HG03025 (cell line): ENCODE data around the gene VPS13C.
"Not testable (repeated sequence)": the region's sequence is repeated elsewhere in the genome, so short reads cannot be mapped to it uniquely, and the experiment has no call there.

Experiments
- ATAC-seq: cut with Tn5 transposase; IDR thresholded peaks from one replicate; pipeline ENCODE4 v1.9.1; 2021; ENCODE audit warnings: mild to moderate bottlenecking, moderate library complexity; ENCODE audit not compliant: unreplicated experiment, low FRiP score

The VPS13C gene

DNA sequence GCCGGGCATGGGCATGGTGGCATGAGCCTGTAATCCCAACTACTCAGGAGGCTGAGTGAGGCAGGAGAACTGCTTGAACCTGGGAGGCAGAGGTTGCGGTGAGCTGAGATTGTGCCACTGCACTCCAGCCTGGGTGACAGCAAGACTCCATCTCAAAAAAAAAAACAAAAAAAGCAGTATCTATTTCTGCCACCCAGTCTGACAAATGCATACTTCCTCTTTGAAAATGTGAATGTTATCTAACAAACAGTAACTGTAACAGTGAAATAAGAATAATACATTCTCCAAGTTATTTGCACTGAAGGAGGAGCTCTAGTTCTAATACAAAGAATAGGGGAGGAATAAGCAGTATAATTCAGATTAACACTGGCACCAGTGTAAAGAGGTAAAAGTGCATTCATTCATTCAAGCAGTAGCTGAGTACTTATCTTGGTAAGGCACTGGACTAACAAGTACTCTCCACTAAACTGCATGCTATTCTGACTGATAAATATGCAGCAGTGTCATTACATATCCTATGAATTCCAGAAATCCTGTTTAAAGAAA lies 12.9 kb downstream of the VPS13C start:
- no peak for ATAC-seq

DNA sequence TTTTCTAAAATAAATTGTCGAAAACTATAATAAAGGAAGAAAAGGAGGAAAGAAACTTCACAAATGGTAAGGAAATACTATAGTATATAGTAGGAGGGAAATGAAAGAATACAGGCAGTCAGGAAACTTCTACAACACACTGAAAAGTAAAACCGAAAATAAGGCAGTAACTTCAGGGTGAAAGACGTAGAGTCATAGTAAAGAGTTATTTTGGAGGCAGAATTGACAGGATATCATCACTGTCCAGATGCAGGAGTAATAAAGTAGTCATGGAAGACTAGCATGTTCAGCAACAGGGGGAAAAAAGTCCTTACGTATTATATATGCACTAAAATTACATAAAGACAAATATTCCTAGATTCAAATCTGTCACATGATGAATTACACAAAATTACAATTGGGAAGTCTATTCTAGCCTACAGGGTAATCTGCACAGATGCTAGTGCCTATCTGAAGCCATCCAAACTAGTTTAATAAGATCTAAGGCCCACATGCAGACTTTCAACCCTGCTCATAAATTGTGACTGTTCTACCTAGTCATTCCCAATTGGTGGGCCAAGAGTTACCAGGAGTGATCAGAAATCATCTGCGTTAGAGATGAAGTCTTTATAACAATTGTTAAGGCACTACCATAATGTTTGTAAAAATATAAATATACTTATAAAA lies 14.0 kb downstream of the VPS13C start:
- peak; percentile 61 for ATAC-seq

DNA sequence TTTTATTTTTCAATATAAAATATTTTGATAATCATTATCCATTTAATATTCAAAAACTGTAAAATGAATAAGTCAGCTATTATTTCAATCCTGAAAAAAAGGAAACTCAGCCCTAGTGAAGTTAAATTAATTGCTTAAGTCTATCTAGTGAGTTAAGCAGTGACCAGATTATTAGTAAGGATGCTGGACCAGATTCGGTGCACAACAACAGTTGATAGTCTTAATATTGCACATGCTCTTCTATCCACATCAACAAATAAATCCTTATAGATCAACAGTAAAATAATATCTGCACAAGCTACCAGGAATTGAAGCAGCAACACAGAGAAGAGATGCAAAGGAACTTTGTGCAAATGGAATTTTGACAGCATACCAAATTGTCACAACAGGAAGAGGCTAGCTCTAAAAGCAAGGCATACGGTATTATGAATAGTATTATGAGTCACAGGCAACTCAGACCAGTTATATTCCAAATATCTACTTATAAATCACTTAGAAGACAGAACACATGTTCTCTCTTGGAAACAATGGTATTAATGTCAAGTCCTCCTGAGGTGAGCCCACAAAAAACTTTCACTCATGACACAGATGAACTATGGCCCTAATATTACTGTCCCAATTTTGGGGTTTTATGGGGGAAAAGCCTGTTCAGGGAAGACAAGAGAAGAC lies 24.9 kb downstream of the VPS13C start:
- no peak for ATAC-seq

DNA sequence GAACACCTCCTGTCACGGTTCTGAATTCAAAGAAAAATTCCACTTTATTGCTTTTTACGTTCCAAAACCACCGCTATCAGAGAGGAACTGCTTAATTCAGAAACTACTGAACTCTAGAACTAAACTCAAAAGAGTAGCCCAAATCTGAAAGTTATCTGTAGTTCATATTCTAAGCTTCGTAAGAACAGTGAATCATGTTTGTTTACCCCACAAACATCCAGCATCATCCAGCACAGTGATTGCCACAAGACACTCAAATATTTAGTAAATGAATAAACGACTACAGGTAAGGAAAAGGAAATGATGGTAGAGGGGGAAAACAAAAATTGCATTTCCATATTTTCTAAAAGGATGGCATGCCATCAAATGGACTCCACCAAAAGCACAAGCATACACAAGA lies 32.3 kb downstream of the VPS13C start:
- no peak for ATAC-seq

DNA sequence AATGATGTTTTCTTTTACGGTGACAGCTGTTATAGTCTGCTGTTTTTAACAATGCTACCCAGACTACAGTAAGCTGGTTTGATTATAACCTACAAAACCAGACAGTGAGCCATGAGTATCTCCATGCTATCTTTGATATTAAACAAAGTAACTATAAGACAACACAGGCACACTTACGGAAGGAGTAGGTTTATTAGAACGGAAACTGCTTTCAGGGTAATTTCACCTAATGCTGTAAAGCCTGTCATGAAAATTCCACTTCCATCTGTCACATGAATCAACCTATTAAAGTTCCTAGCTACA lies 33.0 kb downstream of the VPS13C start:
- ATAC-seq = no peak

DNA sequence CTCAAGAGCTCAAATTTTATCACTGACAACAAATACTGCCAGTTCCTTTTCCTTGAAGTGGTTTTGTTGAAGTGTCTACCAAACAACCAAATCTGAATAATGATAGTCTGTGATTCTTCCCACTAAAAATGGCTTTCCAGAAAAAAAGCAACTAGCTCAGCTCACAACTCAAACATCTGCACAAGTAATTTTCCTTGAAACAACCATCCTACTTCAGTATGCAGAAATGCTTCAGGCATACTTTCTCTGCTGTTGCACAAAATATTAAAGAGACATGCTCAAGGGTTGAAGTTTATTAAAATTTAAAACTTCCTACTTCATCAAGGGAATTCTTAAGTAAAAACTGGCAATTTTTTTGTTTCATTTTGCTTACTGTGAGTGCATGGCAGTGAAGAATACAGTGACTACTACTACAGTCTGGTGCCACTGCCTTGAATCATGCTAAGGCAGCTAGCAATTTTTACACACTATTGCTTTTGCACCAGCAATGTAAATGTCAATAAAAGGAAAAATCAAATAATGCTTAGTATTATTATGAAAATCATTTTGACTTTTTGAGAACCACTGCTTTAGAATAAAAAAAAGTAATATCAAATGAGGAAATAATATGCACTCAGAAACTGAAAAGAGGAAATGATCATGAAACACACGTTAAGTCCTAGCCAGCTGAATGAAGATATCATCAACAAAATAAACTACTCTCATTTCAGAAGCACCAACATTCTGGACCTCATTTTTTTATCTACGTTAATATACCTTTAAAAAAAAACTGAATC lies 33.6 kb downstream of the VPS13C start:
- no peak for ATAC-seq

DNA sequence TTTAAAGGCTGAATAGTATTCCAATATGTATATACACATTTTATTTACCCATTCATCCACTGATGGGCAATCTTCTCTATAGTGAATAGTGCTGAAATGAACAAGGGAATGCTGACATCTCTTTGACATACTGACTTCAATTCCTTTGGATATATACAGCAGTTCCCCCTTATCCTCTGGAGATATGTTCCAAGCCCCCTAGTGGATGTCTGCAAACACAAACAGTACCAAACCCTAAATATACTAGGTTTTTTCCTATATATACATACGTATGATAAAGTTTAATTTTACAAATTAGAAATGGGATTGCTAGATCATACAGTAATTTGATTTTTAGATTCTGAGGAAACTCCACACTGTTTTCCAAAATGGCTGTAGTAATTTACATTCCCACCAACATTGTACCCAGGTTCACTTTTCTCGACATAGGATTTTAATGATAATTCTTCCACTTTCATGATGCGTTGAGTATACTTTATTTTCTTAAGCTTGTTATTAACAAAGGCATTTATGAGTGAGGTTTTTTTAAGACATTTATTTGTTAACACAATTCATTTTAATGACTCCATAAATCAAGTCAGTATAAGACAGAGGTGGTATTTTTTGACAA lies 38.2 kb downstream of the VPS13C start:
- ATAC-seq = no peak

DNA sequence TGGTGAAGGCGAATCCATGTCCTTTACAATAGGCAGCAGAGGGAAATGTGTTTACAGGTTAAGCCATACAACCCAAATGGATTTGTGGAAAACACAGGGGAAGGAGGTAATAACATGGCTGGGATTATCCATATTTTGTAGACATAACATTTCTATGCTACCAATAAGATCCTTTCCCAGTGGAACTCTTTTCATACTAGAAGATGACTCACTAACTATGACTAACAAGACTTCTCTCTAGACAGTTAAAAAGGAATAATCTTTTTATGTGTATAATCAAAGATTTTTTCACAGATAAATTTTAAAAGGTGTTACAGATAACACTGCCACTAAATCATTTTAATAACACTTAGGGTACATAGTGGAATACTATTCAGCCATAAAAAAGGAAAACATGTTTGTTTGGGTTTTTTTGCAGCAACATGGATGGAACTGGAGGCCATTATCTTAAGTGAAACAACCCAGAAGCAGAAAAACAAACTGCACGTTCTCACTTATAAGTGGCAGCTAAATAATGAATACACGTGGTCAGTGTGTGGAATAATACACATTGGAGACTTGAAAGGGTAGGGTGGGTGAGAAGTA lies 39.6 kb downstream of the VPS13C start:
- no peak for ATAC-seq

DNA sequence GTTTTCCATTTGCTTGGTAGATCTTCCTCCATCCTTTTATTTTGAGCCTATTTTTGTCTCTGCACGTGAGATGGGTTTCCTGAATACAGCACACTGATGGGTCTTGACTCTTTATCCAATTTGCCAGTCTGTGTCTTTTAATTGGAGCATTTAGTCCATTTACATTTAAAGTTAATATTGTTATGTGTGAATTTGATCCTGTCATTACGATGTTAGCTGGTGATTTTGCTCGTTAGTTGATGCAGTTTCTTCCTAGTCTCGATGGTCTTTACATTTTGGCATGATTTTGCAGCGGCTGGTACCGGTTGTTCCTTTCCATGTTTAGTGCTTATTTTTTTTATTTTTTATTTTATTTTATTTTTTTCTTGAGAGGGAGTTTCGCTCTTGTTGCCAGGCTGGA lies 54.9 kb downstream of the VPS13C start:
- not testable (repeated sequence) for ATAC-seq

DNA sequence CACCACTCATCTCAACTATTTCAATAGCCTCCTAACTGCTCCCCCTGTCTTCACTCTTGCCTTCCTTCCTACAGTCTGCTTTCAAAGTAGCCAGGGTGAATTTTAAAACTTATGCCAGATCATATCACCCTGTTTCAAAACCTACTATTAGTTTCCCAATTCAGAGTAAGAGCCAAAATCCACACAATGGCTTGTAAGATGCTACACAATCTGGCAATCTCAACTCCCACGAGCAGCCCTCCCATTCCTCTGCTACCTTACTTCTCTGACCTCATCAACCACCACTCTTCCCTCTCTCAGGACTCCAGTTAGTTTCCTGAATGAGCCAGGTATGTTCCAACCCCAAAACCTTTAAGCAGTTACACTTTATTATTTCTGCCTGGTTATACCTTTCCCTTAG lies 62.5 kb downstream of the VPS13C start:
- ATAC-seq = no peak

DNA sequence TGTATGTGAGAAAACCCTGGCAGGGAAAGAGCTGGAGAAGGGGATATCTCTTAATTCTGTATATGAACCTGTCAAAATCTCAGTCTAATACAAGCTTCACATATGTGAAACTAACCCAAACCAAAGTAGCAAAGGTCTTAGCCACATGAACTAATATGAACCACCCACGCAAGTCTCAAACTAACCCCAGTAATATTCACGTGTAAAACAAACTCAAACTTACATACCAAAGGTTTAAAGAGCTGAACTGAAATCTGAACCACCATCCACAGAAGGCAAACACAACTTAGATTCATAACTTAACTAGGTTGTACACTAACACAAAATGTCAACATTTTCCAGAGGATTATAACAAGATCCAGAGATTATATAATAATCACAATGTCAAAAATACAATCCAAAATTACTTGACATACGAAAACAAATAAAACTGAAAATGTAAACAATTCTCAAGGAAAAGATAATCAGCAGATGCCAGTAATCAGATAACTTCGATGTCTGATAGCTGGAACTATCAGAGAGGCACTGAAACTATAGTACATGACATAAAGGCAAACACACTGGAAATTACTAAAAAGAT lies 64.1 kb downstream of the VPS13C start:
- ATAC-seq = no peak

DNA sequence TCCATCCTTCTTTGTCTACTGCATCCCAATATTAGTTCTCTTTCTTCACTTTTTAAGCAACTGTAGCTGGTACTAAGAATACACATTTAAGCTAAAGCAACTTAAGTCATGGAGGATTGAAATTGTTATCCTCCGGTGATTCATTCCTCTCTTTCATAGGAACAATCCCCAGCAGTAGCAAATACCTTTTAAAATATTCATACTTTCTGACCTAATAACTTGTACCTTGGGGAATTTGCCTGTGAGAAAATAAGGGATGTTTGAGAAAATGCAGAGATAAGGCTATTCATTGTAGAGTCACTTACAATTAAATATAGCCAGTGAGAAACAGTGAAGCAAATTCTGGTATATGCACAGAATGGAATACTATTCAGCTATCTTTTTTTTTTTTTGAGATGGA lies 66.0 kb downstream of the VPS13C start:
- no peak for ATAC-seq

DNA sequence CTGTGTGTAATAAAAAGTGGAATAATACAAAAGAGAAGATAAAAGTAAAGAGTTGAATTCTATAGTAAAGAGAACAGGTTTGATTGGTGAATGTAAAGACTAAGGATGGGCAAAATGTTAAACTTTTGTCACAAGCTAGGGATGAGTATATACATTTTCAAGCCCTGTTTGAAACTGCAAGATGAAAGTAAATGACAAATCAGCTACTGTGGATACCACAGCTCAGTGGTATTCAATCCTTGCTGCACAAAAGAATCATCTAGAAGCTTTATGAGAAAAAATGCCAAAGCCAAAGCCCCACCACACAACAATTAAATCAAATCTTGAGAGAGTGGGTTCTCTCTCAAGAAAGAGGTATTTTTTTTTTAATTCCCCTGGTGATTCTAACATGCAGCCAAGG lies 67.7 kb downstream of the VPS13C start:
- ATAC-seq = no peak

DNA sequence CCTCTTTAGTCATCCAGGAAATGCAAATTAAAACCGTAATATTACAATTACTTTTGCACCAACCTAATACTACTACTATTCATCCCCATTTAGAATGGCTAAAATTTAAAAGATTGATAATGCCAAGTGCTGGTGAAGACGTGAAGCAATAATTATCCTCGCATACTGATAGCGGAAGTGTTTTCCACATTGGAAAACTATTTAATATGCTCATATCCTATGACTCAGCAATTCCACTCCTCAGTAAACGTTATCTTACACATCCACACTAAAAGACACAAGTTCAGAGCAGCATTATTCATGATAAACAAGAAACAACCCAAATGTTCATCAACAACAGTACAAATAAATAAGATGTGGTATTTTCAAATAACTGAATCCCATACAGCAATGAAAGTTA lies 70.6 kb downstream of the VPS13C start:
- ATAC-seq = no peak

DNA sequence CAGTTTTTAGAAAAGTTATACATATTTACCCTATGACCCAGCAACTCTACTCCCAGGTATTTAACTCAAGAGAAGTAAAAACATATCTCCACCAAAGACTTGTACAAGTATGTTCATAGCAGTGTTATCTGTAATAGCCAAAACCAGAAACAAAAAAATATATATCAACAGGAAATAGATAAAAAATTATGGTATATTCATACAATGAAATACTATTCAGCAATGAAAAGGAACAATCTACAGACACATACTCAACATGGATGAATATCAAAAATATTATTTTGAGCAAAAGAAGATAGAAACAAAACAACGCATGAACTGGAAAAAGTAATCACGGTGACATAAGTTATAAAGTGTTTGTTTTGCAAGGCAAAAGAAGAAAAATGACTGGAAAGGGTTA lies 72.4 kb downstream of the VPS13C start:
- ATAC-seq = no peak

DNA sequence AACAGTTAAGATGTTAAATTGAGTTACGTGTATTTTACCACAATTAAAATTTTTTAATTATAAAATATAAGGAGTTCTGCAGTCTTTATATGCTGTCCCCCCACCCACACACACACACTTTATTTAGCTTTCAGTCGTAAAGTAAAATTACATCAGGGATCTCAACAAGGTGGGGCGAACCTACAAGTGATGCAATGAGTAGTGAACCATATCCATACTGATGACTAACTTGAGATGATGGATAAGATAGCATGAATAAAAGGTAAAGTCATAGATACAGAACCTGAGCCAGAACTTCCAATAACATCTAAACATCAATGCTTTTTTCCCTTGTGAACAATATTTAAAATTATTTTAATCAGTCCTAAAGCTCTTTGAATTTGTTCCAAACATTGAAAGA lies 77.2 kb downstream of the VPS13C start:
- no peak for ATAC-seq

DNA sequence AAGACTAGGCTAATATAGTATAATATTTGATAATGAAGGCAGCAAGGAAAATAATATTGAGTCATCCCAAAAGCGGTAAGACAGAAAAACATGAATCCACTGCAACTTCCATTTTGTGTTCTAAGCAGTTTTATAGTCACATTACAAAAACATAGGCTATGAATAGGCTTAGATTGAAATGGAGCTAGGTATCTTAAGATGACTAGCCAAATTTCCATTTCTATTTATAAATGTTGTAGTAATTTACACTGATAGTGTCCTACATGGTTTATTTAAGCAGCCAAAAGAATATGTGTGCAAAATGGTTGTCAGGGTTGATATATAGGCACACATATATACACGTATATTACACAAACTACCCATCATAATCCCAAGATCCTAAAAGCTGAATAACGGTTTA lies 82.0 kb downstream of the VPS13C start:
- ATAC-seq = no peak

DNA sequence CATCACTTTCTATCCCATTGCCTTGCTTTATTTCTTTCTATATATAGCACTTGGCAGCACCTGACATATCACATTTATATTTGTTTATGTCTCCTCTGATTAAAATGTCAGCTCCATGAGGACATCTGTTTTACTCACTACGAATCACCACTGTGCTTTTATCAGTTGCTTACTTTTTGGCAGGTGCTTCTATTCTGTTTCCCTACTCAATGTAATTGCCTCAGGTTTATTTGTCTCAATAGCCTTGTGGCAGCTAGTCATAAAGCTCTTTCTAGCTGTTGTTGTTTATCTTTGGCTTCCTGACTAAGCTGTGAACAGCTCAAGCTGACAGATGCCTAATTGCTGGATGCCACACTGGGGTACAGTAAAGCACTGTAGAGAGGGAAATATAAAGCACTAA lies 85.5 kb downstream of the VPS13C start:
- no peak for ATAC-seq

DNA sequence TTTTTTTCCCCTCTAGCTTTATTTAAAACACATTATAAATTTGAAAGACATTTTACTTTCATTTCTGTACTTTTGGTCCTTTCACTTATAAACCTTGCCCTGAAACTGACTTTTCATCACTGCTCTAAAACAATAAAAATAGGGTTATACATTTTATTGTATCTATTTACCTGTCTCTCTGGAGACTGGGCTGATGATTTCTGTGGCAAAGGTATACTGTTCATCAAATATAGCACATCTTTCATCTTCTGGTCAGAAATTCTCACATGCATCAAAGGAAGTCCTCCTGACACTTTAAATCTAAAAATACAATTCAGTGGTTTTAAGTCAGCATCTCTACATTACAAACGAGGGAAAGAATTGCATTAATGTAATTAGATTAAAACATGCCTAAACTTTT lies 86.1 kb downstream of the VPS13C start:
- no peak for ATAC-seq

DNA sequence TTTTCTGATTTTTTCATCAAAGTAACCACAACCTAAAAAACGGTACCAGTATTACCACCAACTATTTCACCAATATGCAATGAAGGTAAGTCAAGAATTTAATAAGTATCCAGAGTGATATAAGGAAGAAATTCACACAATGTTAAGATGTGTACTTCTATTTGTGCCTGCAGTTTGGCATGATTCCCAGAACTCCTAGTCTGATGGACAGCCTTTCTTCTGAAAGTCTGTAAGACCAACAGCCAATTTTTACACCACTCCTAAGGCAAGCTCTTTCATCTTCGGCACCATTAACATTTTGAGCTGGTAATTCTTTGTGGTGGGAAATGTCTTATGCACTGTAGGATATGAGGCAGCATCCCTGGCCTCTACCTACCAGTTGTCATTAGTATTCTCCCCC lies 108.3 kb downstream of the VPS13C start:
- no peak for ATAC-seq

DNA sequence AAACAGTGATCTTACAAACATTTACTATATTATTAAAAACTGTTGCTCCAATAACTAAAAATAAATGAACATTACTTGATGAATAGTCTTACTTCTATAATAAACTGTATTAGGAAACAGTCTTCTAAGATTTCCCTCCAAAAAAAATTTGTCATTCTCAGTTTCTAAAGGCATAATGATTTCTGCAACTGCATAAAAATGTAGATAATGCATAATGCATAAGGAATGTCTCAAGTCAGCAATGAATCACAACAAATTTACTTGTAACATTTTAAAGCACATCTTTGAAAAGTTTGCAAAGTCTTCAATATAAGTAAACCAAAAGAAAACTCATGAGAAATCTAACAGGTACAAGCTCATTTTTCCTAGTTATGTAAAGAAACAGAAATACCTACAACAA lies 113.5 kb downstream of the VPS13C start:
- ATAC-seq = no peak
